GM18858 (cell line): Measurements from ENCODE around the gene CDKN2B-AS1.

Experiments used
- ATAC-seq: cut with Tn5 transposase; IDR thresholded peaks from one replicate; pipeline ENCODE4 v1.9.1; 2021; ENCODE audit not compliant: unreplicated experiment

The CDKN2B-AS1 gene

DNA sequence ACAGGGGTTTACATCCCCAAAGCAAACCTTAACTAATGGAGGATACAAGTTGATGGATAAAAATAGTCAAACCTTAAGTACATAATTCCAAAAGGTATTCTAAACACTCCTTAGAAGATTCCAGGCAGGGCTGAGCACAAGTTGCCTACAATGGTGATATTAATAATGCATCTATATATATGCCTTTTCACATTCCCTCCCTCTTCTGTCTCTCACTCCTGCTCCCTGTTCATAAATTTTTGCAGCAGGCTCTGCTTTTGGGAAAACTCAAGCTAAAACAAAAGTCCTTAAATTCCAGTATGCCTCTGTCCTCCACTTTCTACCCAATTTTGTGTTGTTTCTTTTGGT, 153.9 kb downstream of the CDKN2B-AS1 start:
- ATAC-seq, result no peak

DNA sequence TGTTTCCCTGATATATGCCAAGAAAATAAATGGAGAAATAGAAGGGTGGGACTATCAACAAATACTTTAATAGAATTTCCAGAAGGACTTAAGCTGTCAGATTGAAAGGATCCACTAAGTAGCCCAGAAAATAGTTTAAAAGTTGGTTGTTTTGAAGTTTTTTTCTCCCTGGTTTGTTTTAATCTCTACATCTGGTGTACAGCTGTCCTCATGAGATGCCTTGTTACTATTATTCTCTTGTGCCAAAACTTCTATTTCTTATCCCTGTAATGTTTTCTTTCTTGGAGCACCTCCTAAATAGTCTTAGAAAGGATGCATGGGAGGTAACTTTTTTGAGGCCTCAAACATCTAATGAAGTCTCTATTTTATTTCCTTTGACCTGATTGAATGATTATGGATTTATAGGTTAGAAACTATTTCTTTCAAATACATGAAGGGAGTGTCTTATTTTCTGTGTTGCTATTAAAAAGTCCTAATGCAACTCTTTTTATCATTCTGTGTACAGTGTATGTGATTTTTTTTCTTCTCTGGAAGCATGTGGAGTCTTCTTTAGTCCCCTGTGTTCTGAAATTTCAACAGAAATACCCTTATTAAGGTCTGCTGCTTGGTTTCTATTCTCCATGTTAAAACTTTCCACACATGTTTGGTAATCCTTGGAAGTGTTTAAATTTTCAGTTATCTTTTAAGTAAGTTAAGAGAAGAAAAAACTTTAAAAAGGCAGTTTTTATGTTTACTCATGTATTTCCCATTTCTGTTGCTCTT, 154.5 kb downstream of the CDKN2B-AS1 start:
- no peak for ATAC-seq

- no peak for ATAC-seq
These were observed 159.5 kb downstream of the CDKN2B-AS1 start for GRCh38 chr9:22154064-22154463.

- no peak for ATAC-seq
These were observed 162.0 kb downstream of the CDKN2B-AS1 start for GRCh38 chr9:22156586-22156985.

GRCh38 chr9:22157276-22157675, 162.7 kb downstream of the CDKN2B-AS1 start:
- ATAC-seq, result no peak

- no peak for ATAC-seq
These were observed 163.2 kb downstream of the CDKN2B-AS1 start for GRCh38 chr9:22157828-22158227.

DNA sequence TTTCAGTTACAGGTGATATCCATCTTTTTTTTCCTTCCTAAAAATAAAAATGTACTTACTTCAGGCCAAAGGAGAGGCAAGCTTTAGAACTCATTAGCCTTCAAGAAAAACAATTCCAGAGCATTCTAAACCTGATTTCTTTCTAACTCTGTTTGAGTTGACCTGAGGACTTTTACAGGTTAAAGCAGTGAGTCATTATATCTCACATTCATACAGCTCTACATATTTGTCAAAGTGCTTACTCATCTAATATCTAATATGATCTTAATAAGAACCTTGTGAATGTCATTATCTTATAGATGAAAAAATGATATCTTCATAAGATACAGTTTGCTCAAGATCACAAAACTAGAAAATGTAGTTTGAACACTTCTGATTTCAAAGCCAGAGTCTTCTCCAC, 163.7 kb downstream of the CDKN2B-AS1 start:
- no peak for ATAC-seq

DNA sequence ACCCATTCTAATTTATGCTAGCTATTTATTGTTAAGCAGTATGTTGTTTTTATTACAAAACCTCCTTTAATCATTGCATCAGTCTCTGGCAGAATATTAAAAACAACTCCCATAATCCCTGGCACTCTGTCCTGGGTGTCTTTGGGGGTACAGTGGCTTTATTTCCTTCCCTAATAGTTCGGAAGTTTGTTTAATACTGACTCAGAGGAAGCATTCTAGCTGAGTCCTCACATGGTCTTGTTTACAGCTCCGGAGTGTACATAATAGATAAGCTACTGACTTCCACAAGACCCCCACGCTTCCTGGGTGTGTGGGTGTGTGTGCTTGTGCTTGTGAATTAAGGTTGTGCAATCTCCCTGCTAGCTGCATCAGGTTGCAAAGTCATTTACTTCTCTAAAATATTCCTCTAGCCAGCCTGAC, 164.3 kb downstream of the CDKN2B-AS1 start:
- no peak for ATAC-seq

GRCh38 chr9:22159586-22159985, 165.0 kb downstream of the CDKN2B-AS1 start:
- ATAC-seq, result no peak

GRCh38 chr9:22160221-22160620, 165.6 kb downstream of the CDKN2B-AS1 start:
- no peak for ATAC-seq

DNA sequence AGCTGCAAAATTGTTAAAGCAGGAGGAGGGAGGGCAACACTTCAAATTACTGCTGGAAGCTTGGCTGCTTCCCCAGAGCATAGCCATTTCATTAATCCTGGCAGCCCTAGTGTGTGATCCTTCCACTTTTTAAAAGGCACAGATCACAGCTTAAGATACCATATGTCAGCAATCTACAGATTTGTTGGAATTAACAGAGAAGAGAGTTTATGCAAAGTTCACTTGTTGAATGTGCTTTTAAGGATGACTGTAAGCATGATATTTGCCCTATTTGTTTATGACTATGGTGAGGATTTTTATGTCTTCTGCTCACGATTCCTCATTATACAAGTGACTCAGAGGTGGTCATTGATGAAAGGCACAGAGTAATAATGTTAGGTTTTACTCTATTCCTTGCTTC, 170.6 kb downstream of the CDKN2B-AS1 start:
- no peak for ATAC-seq

- no peak for ATAC-seq
These were observed 174.7 kb downstream of the CDKN2B-AS1 start for GRCh38 chr9:22169243-22169642.

GRCh38 chr9:22169727-22170503, 175.3 kb downstream of the CDKN2B-AS1 start:
- ATAC-seq, result no peak
